HUES48 (cell line): ENCODE data around the gene AAGAB.

ENCODE experiments used
- H3K27ac ChIP-seq: one replicate; pipeline ENCODE4 v1.7.0; 2013; ENCODE audit warnings: low read depth, low read length, inconsistent platforms
- H3K27me3 ChIP-seq: 2 replicates; pipeline ENCODE4 v1.6.1; 2013; ENCODE audit warnings: mild to moderate bottlenecking, low read length; ENCODE audit not compliant: control insufficient read depth, insufficient read depth
- H3K36me3 ChIP-seq: 2 replicates; pipeline ENCODE4 v1.6.1; 2013; ENCODE audit warnings: low read length; ENCODE audit not compliant: control insufficient read depth, insufficient read depth
- H3K4me1 ChIP-seq: 2 replicates; pipeline ENCODE4 v1.6.1; 2013; ENCODE audit warnings: mild to moderate bottlenecking, low read length; ENCODE audit not compliant: control insufficient read depth, insufficient read depth
- H3K4me3 ChIP-seq: 2 replicates; pipeline ENCODE4 v1.5.1; 2013; ENCODE audit warnings: mild to moderate bottlenecking, low read depth, low read length
- H3K9ac ChIP-seq: 2 replicates; pipeline ENCODE4 v1.6.1; 2013; ENCODE audit warnings: mild to moderate bottlenecking, low read depth, low read length, moderate library complexity
- H3K9me3 ChIP-seq: 2 replicates; pipeline ENCODE4 v1.6.1; 2013; ENCODE audit warnings: low read length; ENCODE audit not compliant: control insufficient read depth, insufficient read depth

Gene AAGAB

DNA sequence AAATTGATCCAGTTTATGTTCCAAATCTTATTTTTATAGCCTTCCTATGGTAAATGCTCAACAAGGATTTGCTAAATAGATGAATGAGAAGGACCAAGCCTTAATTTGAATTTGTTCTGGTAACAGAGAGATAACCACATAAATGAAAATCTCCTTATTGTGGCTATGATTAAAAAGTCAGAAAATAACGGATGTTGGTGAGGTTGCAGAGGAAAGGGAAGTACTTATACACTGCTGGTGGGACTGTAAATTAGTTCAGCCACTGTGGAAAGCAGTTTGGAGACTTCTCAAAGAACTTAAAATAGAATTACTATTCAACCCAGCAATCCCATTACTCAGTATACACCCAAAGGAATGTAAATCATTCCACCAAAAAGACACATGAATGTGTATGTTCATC lies 26.2 kb downstream of the AAGAB start:
- H3K4me1 ChIP-seq, result no peaks in the 10 kb centered on the region
- no peaks in the 10 kb centered on the region for H3K9me3 ChIP-seq
- peaks cover 33% of the 10 kb centered on the region for H3K36me3 ChIP-seq
- no peaks in the 10 kb centered on the region for H3K27me3 ChIP-seq
- no peak overlapping the region for H3K4me3 ChIP-seq
- H3K27ac ChIP-seq, result no peak overlapping the region
- H3K9ac ChIP-seq, result no peak overlapping the region

DNA sequence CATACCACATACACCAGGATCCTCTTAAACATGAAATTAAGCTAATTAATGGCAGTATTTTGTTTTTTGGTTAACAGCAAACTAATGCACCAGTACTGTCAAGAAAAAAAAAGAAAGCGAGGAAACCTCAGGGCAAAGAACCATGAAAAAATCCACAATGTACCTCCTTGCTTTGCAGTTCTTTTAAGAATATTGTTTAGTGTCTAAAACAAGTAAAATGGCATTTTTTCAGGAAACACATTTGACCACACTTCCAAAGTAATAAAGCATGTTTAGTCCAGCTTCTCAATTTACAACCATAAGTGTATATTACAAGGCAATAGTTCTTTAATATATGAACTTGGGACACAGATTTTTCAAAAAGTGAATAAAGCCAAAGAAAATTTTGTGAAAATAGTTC lies 26.6 kb downstream of the AAGAB start:
- Histone ChIP-seq H3K9ac (no peak overlapping the region), H3K27me3 (no peaks in the 10 kb centered on the region), H3K36me3 (peaks cover 28% of the 10 kb centered on the region), H3K4me3 (no peak overlapping the region), H3K4me1 (no peaks in the 10 kb centered on the region), H3K9me3 (no peaks in the 10 kb centered on the region), H3K27ac (no peak overlapping the region)

DNA sequence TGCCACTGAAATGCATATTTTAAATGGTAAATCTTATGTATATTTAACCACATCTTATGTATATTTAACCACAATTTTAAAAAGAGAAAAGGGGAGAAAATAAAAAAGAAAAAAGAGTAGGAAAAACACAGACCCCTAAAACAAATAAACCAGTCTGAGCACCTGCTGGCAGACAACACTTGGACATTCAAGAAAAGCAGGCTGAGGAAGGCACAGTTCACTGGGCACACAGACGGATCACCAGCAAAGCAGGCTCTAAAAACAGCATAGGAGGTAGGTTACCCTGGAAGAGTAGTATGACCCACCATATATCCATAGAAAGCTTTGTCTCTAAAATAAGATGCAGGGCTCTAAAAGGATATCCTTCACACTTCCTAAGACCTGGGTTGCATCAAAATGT lies 27.0 kb downstream of the AAGAB start:
- Histone ChIP-seq H3K27me3 (no peaks in the 10 kb centered on the region), H3K27ac (no peak overlapping the region), H3K36me3 (peaks cover 25% of the 10 kb centered on the region), H3K4me3 (no peak overlapping the region), H3K9me3 (no peaks in the 10 kb centered on the region), H3K4me1 (no peaks in the 10 kb centered on the region), H3K9ac (no peak overlapping the region)

DNA sequence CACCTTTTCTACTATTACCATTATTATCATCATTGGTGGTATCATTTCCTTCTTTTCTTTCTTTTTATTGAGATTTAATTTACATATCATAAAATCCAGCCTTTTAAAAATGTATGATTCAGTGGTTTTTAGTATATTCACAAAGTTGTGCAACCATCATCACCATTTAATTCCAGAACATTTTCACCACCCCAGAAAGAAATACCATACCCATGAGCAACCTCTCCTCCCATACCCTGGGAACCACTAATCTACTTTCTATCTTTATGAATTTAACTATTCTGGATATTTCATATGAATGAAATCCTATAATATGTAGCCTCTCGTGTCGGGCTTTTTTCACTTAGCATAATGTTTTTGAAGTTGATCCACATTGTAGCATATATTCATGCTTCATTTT lies 29.1 kb downstream of the AAGAB start:
- H3K9ac ChIP-seq, result no peak overlapping the region
- no peaks in the 10 kb centered on the region for H3K4me1 ChIP-seq
- H3K9me3 ChIP-seq, result no peaks in the 10 kb centered on the region
- no peaks in the 10 kb centered on the region for H3K27me3 ChIP-seq
- H3K36me3 ChIP-seq, result peaks cover 15% of the 10 kb centered on the region
- no peak overlapping the region for H3K4me3 ChIP-seq
- no peak overlapping the region for H3K27ac ChIP-seq

DNA sequence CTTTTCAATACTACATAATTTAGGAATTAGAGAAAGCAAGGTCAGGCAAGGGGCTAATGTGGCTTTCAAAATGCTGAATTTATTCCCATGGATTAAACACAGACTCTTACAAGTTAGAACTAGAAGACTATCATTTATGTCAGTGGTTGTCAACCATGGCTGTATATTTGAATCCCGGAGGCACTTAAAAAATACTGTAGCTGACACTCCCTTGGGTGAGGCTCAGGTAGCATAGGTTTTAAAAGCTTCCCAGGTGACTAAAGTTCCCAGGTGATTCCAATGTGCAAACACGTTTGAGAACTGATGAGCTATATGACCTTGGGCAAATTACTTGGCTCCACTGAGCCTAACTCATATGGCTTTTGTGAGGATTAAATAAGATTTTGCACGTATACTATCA lies 29.6 kb downstream of the AAGAB start:
- Histone ChIP-seq H3K27ac (no peak overlapping the region), H3K4me3 (no peak overlapping the region), H3K9ac (no peak overlapping the region), H3K4me1 (no peaks in the 10 kb centered on the region), H3K9me3 (no peaks in the 10 kb centered on the region), H3K36me3 (peaks cover 11% of the 10 kb centered on the region; the same call in 1 of the 2 replicates), H3K27me3 (no peaks in the 10 kb centered on the region)

DNA sequence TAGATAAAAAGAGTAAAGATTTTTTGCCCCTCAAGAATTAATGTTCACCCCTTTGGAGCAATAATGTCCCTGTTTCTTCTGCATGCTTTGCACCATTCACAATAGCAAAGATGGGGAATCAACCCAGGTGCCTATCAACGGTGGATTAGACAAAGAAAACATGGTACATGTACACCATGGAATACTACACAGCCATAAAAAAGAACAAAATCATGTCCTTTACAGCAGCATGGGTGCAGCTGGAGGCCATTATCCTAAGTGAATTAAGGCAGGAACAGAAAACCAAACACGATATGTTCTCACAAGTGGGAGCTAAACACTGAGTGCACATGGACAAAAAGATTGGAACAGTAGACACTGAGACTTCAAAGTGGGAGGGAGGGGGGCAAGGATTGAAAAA lies 35.2 kb downstream of the AAGAB start:
- Histone ChIP-seq H3K9me3 (no peaks in the 10 kb centered on the region), H3K4me1 (no peaks in the 10 kb centered on the region), H3K27me3 (no peaks in the 10 kb centered on the region), H3K27ac (no peak overlapping the region), H3K4me3 (no peak overlapping the region), H3K9ac (no peak overlapping the region), H3K36me3 (peaks cover 3% of the 10 kb centered on the region; the same call in 1 of the 2 replicates)

DNA sequence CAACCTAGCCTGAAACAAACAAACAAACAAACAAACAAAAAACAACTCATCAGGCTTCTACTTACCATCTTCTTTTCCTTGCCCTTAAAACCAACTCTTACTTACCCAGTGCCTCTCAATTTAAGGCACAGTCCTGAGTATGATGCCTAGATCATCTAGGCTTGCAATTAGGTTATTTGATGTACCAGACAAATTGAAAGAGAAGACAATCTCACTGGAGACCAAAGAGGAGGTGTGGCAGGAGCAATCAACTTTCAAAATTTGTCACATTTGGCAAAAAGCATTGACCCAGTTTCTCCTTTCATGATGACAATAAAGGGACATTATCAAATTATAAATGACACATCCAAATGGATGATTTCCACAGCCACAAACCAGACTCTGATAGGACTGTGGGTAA lies 36.0 kb downstream of the AAGAB start:
- peaks cover 3% of the 10 kb centered on the region; the same call in 1 of the 2 replicates for H3K36me3 ChIP-seq

DNA sequence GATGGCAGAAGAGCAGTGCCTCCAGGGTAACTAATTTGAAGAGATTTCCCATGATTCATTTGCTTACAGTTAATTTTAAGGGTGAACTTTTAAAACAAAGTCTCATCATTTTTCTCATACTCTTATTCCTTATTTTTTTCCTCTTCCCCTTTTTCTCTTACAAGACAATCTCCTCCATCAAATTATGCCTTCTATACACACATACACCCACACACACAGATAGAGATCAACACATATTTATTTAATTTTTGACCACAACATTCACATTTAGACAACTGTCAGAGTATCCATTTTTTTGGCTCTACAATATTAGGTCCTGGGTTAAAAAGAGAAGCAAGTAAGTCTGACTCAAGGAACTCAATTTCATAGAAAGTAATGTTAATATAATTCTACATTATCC lies 37.6 kb downstream of the AAGAB start:
- Histone ChIP-seq H3K9ac (no peak overlapping the region), H3K27ac (no peak overlapping the region), H3K9me3 (no peaks in the 10 kb centered on the region), H3K27me3 (no peaks in the 10 kb centered on the region), H3K4me3 (no peak overlapping the region), H3K4me1 (no peaks in the 10 kb centered on the region), H3K36me3 (peaks cover 3% of the 10 kb centered on the region; the same call in 1 of the 2 replicates)

More for the DNA sequence above, 36.0 kb downstream of the AAGAB start:
- Histone ChIP-seq H3K27me3 (no peaks in the 10 kb centered on the region), H3K9ac (no peak overlapping the region), H3K9me3 (no peaks in the 10 kb centered on the region), H3K27ac (no peak overlapping the region), H3K4me1 (no peaks in the 10 kb centered on the region), H3K4me3 (no peak overlapping the region)

DNA sequence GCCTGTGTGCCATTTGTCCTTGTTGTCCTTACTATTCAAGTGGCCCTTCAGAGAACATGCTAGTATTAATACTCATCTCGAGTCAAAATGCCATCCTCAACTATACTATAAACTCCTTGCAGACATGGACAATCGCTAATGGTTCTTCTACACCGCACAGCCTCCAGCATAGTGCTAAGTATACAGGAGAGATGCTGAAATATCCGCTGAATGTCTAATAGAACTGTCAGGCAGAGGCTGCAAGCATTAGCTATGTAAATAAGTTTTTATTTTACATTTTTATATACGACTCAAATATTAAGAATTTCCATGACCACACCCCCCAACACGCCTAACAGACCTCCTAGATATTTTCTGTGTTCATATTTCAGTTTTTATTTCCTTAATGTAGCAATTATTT lies 39.4 kb downstream of the AAGAB start:
- Histone ChIP-seq H3K27me3 (no peaks in the 10 kb centered on the region), H3K36me3 (no peaks in the 10 kb centered on the region), H3K4me3 (no peak overlapping the region), H3K9me3 (no peaks in the 10 kb centered on the region), H3K9ac (no peak overlapping the region), H3K27ac (no peak overlapping the region), H3K4me1 (no peaks in the 10 kb centered on the region)

DNA sequence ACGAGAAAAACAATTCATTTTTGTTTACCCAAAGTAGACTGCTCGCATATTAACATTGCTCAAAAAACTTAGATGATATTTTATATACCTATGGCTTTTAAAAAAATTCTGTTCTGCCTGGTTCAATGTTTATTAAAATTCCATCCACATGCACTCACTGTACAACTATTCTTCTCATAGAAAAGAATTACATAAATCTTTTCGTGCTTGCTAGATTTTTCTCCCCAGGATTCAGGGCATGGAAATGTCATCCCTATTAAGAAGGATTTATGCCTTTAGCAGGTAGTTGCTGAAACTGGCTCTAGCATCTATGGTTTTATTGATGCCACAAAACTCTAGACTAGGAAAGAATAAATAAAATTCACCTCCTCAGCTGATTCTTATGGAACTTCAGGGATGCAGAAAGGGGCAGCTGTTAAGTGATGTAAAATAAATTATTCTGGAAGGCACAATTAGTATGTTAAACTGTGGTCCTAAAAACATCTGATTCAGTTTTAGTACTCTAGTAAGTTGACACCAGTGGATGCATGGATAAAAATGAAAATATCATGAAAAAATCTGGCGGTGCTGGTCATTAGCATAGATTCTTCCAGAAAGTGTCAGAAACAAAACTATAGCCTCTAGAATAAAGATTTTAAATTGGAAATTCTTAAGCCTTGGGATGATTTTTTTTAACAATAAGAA lies 41.6 kb downstream of the AAGAB start:
- Histone ChIP-seq H3K4me1 (no peaks in the 10 kb centered on the region), H3K27me3 (no peaks in the 10 kb centered on the region), H3K9ac (no peak overlapping the region), H3K27ac (no peak overlapping the region), H3K4me3 (no peak overlapping the region), H3K9me3 (no peaks in the 10 kb centered on the region), H3K36me3 (peaks cover 14% of the 10 kb centered on the region; the same call in 1 of the 2 replicates)

DNA sequence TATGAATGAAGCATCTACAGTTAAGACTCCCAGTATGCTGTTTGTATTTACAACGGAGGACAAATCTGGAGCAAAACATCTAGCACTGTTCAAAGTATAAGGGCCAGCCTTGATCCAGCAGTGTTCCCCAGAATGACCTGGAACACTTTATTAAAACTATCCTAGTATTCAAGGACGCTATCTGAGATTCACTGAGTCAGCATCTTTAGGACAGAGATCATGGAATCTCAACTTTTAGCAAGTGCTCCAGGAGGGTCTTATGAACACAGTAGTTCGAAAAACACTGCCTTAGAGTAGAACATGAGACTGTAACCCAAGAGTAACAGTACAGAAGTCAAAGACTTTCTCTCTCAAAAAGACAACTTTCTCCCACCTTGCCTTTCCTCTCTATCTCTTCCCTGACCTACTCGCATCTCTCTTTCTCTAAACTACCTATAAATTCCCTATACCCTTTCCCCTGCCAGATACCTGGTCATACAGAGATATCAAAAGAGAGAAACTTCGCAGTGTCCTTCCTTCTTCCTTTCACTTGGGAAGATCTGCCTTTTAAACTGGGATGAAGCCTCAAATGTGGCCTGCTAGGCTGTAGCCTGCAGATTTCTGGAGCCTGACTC lies 43.8 kb downstream of the AAGAB start:
- H3K9ac ChIP-seq, result no peak overlapping the region
- no peaks in the 10 kb centered on the region for H3K4me1 ChIP-seq
- no peaks in the 10 kb centered on the region for H3K27me3 ChIP-seq
- no peak overlapping the region for H3K4me3 ChIP-seq
- H3K36me3 ChIP-seq, result peaks cover 19% of the 10 kb centered on the region; the same call in 1 of the 2 replicates
- H3K27ac ChIP-seq, result no peak overlapping the region
- H3K9me3 ChIP-seq, result no peaks in the 10 kb centered on the region
